ENCODE results near the gene YIPF6. TPM values are rescaled to one million over a fixed set of nuclear protein-coding genes. Genes with fewer than 3 reads are reported as not detected.

The YIPF6 gene
- total RNA-seq, 1 donor from 2014 or later, result 29.7 TPM

DNA sequence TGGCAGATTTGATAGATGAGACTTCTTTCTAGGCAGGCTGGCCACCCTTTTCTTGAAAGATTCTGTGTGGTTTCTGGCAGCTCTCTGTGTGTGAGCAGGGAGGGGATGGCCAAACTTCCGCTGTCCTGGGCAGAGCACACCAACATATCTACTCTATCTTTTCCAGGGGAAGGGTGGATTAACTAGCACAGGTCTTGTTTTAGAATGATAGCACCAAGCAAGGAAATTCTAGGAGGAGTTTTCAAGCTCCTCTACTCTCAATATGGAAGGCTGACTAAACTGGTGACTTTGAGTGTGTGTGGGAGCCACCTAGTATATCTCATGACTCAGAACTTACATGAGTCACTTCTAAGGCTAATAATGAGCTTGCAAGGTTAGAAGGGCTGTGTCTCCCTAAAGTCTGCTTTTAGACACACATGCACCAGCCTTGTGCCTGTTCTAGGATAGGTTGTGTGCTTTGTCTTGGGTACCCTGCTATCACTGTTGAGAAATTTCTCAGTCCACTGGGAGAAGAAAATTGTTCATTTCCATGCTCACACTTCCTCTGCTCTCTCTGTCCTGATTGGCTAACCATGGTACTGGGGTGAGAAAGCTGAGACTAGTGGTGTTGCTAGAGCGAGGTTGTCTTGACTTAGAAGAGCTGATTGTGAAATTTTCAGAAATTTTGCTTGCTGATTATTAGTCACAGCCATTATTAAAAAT lies 72.9 kb downstream of the YIPF6 start:
- no peak for ATAC-seq (ENCODE audit: poor library complexity)
- intact Hi-C loops (cut with DNase I), result no loop called here
- DNase-seq, result no peak

- no peak for ATAC-seq (ENCODE audit: poor library complexity)
- intact Hi-C loops (cut with DNase I), result no loop called here
- DNase-seq, result no peak
Measured at GRCh38 chrX:68574240-68574639, 75.4 kb downstream of the YIPF6 start.

DNA sequence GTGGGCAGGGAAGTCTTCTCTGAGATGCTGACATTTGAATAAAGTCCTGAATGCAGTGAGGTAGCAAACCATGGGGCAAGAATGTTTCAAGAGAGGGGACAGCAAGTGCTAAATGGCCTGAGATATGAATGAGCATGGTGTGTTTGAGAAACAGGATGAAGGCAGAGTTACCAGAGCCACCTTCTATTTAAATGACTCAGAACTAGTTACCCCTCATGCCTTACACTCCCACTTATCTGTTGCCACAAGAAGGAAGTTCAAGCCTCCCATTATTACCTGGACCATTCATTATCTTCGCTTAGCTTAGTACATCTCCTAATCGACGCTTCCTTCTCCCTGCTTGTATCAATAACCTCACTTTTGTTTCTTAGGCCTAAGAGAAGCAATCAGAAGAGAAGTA lies 81.0 kb downstream of the YIPF6 start:
- intact Hi-C loops (cut with DNase I), result no loop called here
- DNase-seq, result no peak

DNA sequence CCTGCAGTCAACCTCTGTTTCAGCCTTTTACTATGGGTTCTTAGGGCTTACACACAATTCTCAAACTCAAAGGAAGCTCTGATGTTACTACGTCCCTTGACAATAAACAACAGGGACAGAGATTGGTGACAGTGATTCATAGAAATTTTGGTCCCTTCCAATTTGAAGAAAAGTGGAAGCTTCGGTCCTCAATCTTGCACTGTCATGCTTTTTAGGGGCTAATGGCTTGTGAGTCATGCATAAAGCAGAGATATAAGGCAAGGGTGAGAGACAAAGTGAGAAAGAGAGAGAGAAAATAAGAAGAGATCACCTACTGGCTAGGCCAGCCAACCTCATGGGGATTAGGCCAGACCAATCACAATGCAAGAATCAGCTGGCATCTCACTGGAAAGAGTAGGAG lies 85.4 kb downstream of the YIPF6 start:
- DNase-seq, result no peak
- ATAC-seq (ENCODE audit: poor library complexity), result no peak
- intact Hi-C loops (cut with DNase I), result no loop called here

More for the DNA sequence above, 81.0 kb downstream of the YIPF6 start:
- no peak for ATAC-seq (ENCODE audit: poor library complexity)

Other genes with a start within 250 kb of the YIPF6 start
- 4.3 TPM for gene OPHN1, start 65.6 kb upstream of the YIPF6 start, total RNA-seq
- 10.5 TPM for gene STARD8, start 148.6 kb downstream of the YIPF6 start, total RNA-seq